NCI-H446 (cell line): ENCODE data around the gene TCEAL9.
"Not testable (repeated sequence)": the region's sequence is repeated elsewhere in the genome, so short reads cannot be mapped to it uniquely, and the experiment has no call there.

Experiments
- DNase-seq, 2 experiments: peaks; one replicate each; lab custom pipeline; 2025; lab: John Stamatoyannopoulos, UW

TCEAL9 gene

DNA sequence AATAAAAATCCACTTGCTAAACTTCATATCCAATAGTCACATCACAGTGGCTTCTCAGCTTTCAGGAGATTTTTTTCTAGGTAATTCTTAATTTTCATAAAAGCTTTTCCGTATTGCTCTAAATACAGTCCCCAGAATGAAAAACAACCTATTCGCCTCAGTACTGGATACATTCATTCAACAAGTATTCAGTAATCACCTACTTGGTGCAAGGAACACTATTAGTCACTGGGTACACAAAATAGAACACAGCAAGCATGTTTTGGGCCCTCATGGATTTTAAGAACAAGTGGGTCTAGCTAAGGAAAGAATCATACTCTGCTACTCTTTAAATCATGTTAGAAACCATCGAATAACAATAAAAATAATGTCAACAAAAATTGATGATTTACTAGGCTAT lies 17.3 kb downstream of the TCEAL9 start:
- no peak for DNase-seq

DNA sequence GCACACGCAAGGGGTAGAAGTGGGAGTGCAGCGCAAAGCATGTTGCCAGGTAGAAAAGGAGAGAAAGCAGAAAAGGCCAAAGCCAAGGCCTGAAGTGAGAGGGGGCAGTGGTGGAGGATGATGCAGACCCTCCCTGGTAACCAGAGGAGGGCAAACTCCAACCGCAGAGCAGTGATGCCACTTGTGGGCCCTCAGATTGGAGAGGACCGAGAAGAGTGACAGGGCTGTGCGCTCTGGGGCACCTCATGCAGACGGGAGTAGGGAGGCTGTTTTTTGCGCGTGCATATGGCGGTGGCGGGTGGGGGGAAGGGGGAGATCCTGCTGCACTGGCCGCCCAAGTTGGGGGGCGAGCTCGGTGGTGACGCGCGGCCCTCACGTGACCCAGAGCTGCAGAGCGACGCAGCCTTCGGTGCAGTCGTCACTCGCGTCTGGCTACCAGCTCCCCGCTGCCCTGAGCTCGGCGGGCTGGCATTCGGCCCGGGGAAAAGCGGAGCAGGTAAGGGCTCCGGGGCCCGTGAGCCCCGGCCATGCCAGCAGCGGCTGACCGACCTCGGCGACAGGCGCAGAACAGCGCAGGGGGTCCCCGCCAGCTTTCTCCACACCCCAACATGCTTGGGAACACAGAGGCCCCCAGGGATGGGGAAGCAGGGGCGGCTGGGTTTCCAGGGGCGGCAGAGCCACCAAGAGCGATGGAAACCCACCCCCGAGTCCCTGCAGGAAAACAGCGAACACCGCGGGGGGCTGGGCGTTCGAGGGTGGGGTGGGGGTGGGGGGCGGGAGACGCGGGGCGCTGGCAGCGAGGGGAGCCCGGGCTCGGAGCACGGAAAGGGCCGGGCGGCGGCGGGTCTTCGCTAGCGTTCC lies 20.0 kb downstream of the TCEAL9 start, which contains the start of gene BEX3:
TSS of gene BEX3 (plus strand) at position 421 of the 861 bp plus-strand sequence. CDS start 984 bp downstream, outside the sequence.
- peak; percentile 56 to 71 for DNase-seq

DNA sequence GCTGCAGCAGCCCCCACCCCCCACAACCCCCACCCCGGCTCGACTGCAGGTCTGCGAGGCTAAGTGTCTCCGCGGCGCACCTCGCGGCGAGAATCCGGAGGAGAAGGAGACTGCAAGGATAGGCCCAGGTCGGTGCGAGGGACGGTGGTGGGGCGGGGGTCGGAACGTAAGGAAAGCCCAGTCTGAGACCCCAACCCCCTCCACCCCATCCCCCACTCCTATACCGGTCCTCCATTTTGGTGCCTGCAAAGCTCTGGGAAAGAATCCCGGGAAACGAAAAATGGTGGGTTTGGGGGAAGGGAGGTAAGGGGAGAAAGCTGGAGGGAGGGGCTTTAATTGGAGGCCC lies 20.6 kb downstream of the TCEAL9 start:
- peak; percentile 17 to 51 for DNase-seq

DNA sequence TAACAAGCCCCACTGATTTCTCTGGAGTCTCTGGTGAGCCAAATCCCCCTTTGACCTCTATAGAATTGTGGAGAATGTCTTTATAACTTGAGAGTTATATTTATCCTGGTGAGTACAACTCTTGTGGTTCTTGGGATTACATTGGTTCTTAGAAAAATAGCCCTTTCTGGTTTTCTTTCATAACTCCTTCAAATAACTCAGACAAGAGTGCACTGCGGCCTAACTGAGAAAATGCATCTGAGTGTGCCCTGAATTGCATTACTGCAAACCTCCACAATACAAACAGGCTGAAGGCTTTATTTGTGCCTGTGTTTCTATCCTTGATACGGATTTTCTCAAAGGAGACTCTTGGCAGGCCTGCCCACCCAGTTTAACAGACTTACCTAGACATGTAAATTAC lies 22.7 kb downstream of the TCEAL9 start:
- DNase-seq: no peak

DNA sequence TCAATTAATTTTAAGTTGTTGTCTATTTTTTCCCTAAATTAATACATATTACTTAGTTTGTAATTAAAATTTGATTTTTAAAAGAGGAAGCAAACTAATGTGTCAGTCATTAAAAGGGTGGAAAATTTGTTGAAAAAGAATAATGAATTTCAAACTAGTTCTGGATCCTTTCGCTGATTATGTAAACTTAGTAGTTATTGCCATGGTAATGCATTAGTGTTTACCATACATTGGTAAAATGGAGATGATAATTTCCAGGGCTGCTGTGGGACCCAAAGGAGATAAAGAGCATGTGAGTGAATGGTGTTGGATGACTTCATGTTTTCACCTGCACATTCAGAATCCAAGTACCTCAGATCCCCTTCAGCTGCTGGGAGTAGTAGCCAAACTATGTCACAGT lies 26.6 kb downstream of the TCEAL9 start:
- DNase-seq: no peak

DNA sequence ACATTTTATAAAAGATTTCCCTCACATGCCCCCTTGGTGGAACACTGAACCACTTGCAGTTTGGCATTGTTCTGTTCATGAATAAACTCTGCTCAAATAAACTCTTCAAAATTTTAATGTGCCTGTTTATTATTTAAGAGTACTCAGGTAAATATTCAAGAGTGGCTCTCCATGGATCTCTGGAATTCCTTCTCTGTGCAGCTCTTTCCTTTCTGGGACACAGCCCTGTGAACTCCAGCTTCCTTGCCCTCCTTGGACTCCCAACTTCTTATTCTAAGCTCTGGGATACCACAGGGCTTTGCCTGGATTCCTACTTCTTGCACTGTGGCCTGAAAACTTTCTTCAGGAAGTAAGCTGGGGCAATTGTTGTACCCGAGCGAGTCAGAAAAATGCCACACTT lies 28.4 kb downstream of the TCEAL9 start:
- no peak for DNase-seq

DNA sequence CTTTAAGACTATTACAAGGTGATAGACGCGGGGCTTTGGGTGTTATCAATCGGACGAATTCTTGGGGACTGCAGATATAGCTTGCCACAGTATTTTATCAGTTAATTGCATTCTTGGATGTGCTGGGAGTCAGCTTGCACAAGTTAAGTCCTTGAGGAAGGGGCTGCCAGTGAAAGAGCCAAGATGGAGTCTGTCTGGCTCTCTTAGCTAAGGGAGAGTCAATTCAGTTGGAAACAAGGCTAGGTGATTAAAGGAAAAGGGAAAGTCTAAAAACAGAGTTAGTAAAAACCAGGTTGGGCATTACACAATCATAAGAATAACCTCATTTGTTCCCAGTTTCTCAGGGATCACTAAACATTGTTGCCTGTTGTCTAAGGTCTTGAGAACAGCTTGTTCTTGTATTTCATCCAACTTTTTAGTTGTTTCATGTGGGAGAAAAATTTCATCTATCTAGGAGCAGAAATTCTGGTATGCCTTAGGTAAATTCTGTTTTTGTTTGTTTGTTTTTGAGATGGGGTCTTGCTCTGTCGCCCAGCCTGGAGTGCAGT lies 29.1 kb downstream of the TCEAL9 start:
- DNase-seq: not testable (repeated sequence)

DNA sequence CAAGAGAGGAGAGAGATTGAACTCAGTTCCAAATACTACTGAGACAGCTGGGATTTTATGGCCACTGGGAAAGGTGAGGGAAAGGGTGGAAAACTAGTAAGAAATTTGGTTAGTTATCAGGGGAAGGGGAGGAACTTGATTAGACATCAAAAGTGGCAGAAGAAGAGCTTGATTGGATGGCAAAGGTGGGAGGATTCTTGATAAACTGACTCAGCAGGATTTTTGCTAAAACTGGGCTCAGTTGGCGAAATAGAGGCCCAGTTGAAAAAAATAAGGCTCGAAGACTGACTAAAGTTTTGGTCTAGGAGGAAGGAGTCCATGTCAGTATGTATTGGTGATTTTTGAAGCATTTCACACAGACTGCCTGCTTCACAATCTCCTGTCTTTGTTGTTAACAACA lies 30.0 kb downstream of the TCEAL9 start:
- no peak for DNase-seq

DNA sequence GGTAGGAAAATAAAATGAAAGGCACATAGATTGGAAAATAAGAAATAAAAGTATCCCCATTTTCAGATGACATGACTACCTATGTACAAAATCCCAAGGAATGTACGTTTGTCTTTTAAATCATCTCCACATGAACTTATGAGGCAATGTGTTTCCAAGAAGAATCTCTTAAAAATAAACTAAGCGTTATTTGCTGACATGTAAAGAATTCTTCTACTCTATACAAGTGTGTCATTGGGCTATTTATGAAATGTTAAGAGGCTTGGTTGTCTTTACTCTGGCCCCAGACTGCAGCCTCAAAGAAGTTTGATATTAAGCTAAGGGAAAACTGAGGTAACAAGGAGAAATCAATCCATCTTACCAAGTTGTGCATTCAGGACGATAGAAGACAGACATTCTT lies 37.2 kb downstream of the TCEAL9 start:
- no peak for DNase-seq

DNA sequence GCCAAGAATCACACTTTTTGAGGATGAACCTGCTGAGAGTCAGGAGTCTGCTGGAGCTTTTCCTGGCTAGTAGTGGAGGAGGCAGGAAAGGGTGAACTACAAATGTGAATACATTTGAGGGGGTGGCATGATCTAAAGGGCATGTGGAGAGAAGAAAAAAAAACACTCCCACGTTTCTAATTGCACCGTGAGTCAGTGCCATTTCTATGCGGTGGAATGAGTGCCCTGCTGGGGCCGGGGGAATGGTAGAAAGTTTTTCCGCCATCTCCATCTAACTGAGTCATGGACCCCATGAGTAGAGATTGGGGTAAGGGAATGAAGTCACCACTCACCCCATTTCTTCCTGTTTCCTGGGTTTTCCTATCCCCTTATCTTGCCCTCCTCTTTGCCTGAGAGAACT lies 39.9 kb downstream of the TCEAL9 start:
- no peak for DNase-seq

DNA sequence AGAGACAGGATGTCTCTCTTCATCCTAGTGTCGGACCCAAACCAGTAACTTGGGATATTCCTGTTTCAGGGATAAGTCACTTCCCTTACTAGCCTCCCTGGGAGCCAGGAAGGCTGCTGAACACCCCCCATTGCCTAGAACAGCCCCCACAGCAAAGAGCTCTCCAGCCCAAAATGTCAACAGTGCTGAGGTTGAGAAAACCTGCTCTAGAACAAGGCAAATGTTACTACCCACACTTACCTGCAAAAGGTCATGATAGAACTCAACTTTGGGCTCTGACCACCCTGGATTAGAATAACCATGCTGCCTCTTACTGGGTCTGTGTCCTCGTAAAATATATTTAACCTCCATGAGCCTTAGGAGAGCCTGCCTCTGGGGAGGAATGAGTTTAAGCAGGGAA lies 40.4 kb downstream of the TCEAL9 start:
- DNase-seq: no peak

DNA sequence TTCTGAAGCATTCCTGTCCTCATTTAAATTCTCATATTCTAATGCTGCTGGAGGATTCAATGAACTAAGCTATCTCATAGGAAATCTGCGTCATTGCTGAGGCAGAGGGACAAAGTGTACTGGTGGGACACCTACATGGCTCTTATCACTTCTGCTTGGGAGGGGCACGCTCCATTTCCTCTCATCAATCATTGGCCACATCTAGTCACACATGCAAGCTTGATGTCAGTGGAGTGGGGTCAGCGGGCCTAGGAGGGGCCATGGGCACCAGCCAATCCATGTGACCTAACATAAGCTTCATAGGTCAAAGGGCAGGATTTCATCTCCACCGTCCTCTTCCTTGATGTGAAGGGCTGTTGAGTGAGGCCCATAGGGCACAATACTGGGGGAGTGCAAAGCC lies 41.4 kb downstream of the TCEAL9 start:
- DNase-seq: no peak

DNA sequence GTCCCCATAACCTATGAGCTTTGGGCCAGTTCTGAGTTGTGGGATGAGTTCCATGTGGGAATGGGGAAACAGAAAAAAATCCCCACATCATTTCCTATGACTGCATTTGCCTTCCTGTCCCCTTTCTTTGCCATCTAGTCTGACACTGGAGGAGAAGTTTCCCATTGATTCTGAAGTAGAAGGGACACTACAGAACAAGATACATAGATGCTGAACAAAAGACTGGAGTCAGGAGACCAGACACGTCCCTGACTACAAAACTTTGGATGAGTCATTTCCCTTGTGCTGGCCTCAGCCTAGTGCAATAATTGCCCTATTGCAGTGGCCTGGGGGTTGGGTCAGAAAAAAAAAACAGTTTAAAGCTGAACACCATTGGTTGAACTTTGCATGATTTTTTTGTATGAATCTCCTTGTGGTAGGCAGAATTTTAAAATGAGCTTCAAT lies 42.1 kb downstream of the TCEAL9 start:
- DNase-seq: no peak

DNA sequence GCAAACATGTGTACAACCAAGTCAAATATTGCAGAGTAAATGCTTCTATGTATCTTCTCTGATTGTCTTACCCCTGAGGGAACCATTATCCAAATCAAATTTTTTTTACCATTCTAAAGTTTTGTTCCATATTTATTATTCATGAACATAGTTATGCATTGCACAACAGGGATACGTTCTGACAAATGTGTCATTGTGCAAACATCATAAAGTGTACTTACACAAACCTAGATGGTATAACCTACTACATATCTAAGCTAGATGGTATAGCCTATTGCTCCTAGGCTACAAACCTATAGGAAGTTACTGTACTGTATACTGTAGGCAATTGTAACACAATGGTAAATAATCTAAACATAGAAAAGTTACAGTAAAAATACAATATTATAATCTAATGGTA lies 43.4 kb downstream of the TCEAL9 start:
- DNase-seq: no peak

DNA sequence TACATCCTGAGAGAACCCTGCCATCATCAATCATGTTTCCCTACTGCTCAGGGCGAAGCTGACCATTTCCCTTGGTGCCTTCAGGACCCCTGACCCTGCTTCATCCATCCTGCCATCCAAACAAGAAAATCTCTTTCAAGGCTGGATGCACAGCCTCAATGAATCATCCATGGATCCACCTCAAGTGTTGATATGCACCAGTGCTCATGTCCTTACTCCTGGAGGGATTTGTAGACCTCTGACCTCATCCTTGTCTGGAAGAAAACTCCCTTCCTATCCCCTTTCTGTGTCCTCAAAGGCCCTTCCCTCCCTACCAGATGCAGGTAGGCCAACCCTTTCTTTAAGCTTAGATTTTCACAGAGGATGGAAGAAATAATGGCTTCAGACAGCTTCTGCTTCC lies 44.6 kb downstream of the TCEAL9 start:
- DNase-seq: no peak

DNA sequence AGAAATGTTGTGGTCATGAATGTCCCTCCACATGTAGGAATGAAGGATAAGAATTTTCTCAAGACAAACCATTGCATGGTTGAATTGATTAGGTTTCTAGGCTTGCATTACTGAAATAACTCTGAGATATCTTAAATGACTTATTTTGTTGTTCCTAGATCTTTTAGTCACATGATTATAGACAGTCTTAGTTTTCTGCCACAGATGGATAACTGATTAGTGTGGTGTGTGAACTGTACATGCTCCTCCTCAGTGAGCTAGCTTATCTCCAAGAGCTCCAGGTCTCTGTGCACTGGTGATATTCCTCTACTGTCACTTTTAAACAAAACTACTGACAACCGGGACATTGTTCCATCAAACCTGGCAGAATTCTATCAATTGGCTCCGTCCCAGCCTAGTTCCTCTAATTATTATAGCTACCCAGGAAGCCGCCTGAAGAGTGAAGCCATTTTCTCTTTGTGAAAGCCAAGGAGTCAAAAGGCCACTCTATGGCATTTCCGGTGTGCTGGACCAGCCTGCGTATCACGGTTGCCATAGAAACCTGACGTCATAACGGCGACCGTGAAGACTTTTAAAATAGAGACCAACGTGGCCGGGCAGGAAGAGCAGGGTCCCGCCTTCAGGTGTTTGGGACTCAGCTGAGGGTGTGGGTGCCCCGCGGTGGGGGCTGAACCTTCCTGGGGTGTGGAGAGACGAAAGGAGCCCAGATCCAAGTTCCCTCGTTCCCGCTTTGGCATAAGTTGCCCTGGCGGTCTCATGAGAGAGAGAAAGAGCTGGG lies 48.1 kb downstream of the TCEAL9 start:
- DNase-seq: peak; percentile 8 to 66

DNA sequence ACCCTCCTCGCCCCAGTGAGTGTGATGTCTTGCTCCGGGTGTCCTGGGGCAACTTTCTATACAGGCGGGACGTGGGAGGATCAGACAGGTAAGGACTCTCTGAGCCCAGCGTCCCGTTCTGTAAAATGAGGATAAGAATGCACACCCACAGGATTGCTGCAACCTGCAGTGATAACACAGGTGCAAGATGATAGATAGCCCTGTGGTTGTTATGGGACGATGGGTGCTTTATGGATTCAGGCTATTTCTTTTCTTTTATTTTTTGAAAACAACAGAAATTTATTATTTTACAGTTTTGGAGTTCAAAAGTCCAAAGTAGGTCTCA lies 48.7 kb downstream of the TCEAL9 start:
- DNase-seq: no peak

DNA sequence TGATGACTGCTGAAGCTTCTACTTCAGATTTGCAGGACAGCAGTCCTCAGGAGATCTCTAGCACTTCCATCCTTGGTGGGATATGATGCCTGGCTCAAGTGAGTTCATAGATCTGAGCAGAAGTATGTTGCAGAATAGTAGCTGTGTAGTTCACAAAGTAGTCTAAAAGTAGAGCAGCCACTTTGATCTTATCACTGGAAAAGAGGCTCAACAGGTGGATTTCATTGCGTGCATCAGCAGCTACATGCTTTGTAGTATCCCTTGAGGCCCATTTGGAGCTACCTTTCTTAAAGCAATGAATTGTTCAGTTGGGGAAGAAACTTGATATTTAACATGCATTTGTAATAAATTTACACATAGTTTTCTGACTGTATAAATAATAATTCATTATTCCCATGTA lies 50.0 kb downstream of the TCEAL9 start:
- DNase-seq: no peak

DNA sequence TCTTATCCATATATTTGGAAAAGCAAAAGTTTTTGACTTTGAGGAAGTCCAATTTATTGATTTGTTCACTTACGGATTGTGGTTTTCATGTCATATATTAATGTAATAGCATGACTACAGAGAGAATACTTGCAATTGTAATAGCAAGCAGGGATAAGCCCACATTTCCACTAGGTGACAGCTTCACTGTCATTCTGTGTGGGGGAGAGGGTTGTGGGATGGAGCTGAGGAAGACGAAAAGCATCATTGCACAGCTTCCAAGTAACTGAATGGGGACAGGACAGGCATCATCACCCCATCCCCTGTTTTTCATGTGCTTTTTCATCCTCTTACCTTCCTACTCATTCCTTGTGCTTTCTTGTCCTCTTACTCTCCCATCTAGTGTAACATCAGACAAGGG lies 51.5 kb downstream of the TCEAL9 start:
- DNase-seq: no peak
